Astrocyte of the cerebellum (primary cell): ENCODE data around the gene EIF4E3.

Source experiments
- DNase-seq: peaks from one replicate; pipeline ENCODE4 v3.0.0-alpha.2; 2011; ENCODE audit warnings: low read depth
- H3K4me3 ChIP-seq: 2 replicates; pipeline ENCODE4 v1.5.1; 2011; ENCODE audit warnings: mild to moderate bottlenecking, low read depth, low read length, moderate library complexity
- CTCF ChIP-seq: IDR thresholded peaks from 2 replicates; pipeline ENCODE4 v1.5.1; 2012; ENCODE audit warnings: low read length, low read depth, moderate library complexity, mild to moderate bottlenecking; ENCODE audit errors: missing control alignments
- in situ Hi-C: cut with HindIII; loops from 2 replicates; pipeline ENCODE4 v1.10.0; 2017; ENCODE audit warnings: low sequenced_read_pairs

EIF4E3 gene

DNA sequence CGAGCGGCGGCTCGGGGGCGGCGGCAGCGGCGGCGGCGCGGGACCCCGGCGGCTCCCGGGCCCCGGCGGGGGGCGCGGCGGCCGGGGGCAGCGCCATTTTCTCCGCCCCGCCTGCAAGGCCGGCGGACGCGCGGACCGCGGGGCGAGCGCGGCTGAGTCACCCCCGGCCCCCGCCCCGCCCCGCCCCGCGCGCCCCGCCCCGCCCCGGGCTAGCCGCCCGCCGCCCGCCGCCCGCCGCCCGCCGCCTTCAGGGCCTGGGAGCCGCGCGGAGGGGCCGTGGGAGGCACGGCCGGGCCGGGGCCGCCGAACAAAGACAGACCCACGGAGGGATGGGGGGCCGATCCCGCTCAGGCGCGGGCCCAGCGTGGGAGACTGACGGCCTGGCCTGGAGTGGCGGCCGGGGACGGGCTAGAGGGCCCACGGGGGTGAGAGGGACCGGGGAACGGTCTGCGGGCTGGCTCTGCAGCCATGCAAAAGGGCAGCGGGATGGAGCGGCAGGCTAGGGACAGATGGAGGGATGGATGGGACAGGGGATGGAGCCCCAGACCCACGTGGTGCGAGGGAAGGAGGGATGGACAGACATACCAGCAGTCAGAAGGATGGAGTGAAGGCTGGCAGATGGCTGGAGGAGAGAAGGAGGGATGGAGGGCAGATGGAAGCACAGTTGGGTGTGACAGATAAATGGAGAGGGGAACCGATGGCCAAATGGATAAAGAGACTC lies at the start of gene EIF4E3:
Gene EIF4E3 (minus strand): TSS at position 132 of the 721 bp plus-strand sequence. CDS start 35 bp downstream, at position 97.
- in situ Hi-C loops: loop anchor here (25.0 kb wide), 1 partner anchor 1112 kb away; the partner anchor contains the start of gene SHQ1
- TF ChIP-seq CTCF: no peak
- H3K4me3 ChIP-seq: peak within 1 kb of the TSS; percentile 62
- DNase-seq: no peak

DNA sequence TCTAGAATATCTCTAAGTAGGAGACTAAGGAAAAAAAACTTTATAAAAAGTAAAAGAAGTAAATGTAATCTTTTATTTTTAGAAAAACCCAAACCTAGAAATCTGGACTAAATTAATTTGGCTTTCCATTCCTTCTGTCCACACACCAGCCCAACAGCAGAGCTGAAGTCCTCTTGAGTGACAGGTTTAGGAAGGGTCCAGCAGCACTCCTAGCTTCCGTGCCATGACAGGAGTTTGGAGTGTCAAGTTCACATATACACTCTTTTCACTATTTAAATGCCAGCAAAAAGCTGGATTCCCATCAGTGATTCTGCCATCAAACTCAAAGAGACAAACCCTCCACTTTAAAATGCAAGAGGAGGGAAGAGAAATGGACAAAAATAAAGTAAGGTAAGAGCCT lies 46.7 kb upstream of the EIF4E3 start:
- DNase-seq: no peak
- in situ Hi-C loops: no loop called here
- H3K4me3 ChIP-seq: no peak overlapping the region
- no peak for TF ChIP-seq CTCF

GRCh38 chr3:71771126-71771525 lies 45.9 kb upstream of the EIF4E3 start:
- H3K4me3 ChIP-seq: no peak overlapping the region
- in situ Hi-C loops: no loop called here
- DNase-seq: no peak
- TF ChIP-seq CTCF: no peak

- DNase-seq: no peak
- H3K4me3 ChIP-seq: no peak overlapping the region
- no peak for TF ChIP-seq CTCF
- in situ Hi-C loops: loop anchor here (5.0 kb wide), 1 partner anchor 64 kb away; no protein-coding TSS in a partner anchor
Measured at GRCh38 chr3:71763426-71763825, 38.2 kb upstream of the EIF4E3 start.

- TF ChIP-seq CTCF: no peak
- no peak overlapping the region for H3K4me3 ChIP-seq
- no peak for DNase-seq
- in situ Hi-C loops: loop anchor here (5.0 kb wide), 1 partner anchor 67 kb away; no protein-coding TSS in a partner anchor
Measured at GRCh38 chr3:71760140-71760539, 34.9 kb upstream of the EIF4E3 start.

- in situ Hi-C loops: no loop called here
- no peak for TF ChIP-seq CTCF
- no peak overlapping the region for H3K4me3 ChIP-seq
- no peak for DNase-seq
Measured at GRCh38 chr3:71759401-71759800, 34.2 kb upstream of the EIF4E3 start.
